Testis (tissue), 3 donors: ENCODE data around the gene GPD2. TPM values are rescaled to one million over a fixed set of nuclear protein-coding genes. Genes with fewer than 3 reads are reported as not detected.

Experiments
- DNase-seq: peaks from one replicate; pipeline ENCODE4 v3.0.0-alpha.2; 2019
- H3K27ac ChIP-seq, 2 donors: fragments of 200-600 bp; sonication (generic); one replicate each; pipeline ENCODE4 v1.5.1; 2019
- H3K27me3 ChIP-seq: fragments of 200-600 bp; sonication (generic); one replicate; pipeline ENCODE4 v1.5.1; 2019
- H3K36me3 ChIP-seq: fragments of 200-600 bp; sonication (generic); one replicate; pipeline ENCODE4 v1.5.1; 2017; ENCODE audit warnings: low read depth; ENCODE audit errors: missing control alignments
- H3K4me1 ChIP-seq: fragments of 200-600 bp; sonication (generic); one replicate; pipeline ENCODE4 v1.5.1; 2019
- H3K4me3 ChIP-seq, 2 donors: fragments of 200-600 bp; sonication (generic); one replicate each; pipeline ENCODE4 v1.5.1; 2017 to 2019
- H3K9me3 ChIP-seq: fragments of 200-600 bp; sonication (generic); one replicate; pipeline ENCODE4 v1.5.1; 2017
- CTCF ChIP-seq, 3 experiments: fragments of 450-650 bp in 2 of 3; fragments of 200-600 bp in 1 of 3; sonication (generic) in 1 of 3; IDR thresholded peaks; one replicate each; pipeline ENCODE4 v1.5.1; 2016 to 2019; ENCODE audit warnings: antibody characterized with exemption in 3 of 3, mild to moderate bottlenecking in 2 of 3, moderate library complexity in 1 of 3
- POLR2A ChIP-seq: fragments of 450-650 bp; IDR thresholded peaks from one replicate; pipeline ENCODE4 v1.6.1; 2017; ENCODE audit warnings: antibody characterized with exemption, mild to moderate bottlenecking, moderate library complexity
- WGBS, 2 donors: methylation state at CpG; one replicate each; pipeline ENCODE4 v1.1.5; 2018; 5-methylcytosine and 5-hydroxymethylcytosine counted together
- intact Hi-C: fragments of 100-400 bp; cut with DNase I; formaldehyde crosslinking; loops from one replicate; pipeline ENCODE4 v1.15.1; 2023; ENCODE audit warnings: low total_unique reads
- polyA plus RNA-seq: library from polyadenylated mRNA; stranded (reverse); fragments of 350-450 nt; fragmentation: Illumina TruSeq; extraction: RNeasy Lipid Tissue Mini Kit (QIAGEN cat#74804); gene quantifications from one replicate; pipeline ENCODE4 v1.2.3, GENCODE V29; 2014; ENCODE audit warnings: low read depth, low replicate concordance; ENCODE audit not compliant: insufficient read depth
- total RNA-seq, 2 donors: library from RNA; depleted of rRNA; stranded (reverse); fragments of >200 nt; gene quantifications; one replicate each; pipeline ENCODE4 v1.2.3, GENCODE V29; 2016

The GPD2 gene
- total and polyA plus RNA-seq, 3 donors from 2014 or later: 24.2 to 33.4 (median 25.8) TPM

- Histone ChIP-seq H3K9me3 (no peaks in the 10 kb centered on the region), H3K4me1 (no peaks in the 10 kb centered on the region), H3K27me3 (no peaks in the 10 kb centered on the region), H3K36me3 (no peaks in the 10 kb centered on the region), H3K4me3 (no peak overlapping the region), H3K27ac (no peak overlapping the region)
- DNase-seq: no peak
- intact Hi-C loops: no loop called here
- TF ChIP-seq CTCF (IDR thresholded peaks at IDR 0.05): no peak
- TF ChIP-seq POLR2A: no peak
Observed at GRCh38 chr2:156574112-156574511, 137.9 kb downstream of the GPD2 start.

- Histone ChIP-seq H3K36me3 (no peaks in the 10 kb centered on the region), H3K4me1 (no peaks in the 10 kb centered on the region), H3K27me3 (no peaks in the 10 kb centered on the region), H3K9me3 (no peaks in the 10 kb centered on the region), H3K4me3 (no peak overlapping the region), H3K27ac (no peak overlapping the region)
- no peak for TF ChIP-seq POLR2A
- no peak for TF ChIP-seq CTCF (IDR thresholded peaks at IDR 0.05)
- intact Hi-C loops: no loop called here
- 61 to 95% methylated on average over 3 of the region's 3 CpGs for WGBS, 2 donors
- DNase-seq: no peak
Observed at GRCh38 chr2:156576005-156576404, 139.8 kb downstream of the GPD2 start.

- Histone ChIP-seq H3K36me3 (no peaks in the 10 kb centered on the region), H3K27ac (no peak overlapping the region), H3K4me3 (no peak overlapping the region), H3K9me3 (no peaks in the 10 kb centered on the region), H3K4me1 (no peaks in the 10 kb centered on the region), H3K27me3 (no peaks in the 10 kb centered on the region)
- TF ChIP-seq POLR2A: no peak
- no peak for TF ChIP-seq CTCF (IDR thresholded peaks at IDR 0.05)
- intact Hi-C loops: no loop called here
- DNase-seq: no peak
Observed at GRCh38 chr2:156580501-156580900, 144.3 kb downstream of the GPD2 start.

- H3K4me1 ChIP-seq: no peaks in the 10 kb centered on the region
- H3K36me3 ChIP-seq: no peaks in the 10 kb centered on the region
- WGBS, 2 donors: 95 to 98% methylated on average over 2 of the region's 2 CpGs
- H3K27me3 ChIP-seq: no peaks in the 10 kb centered on the region
- no peak for TF ChIP-seq CTCF (IDR thresholded peaks at IDR 0.05)
- no peak overlapping the region for H3K4me3 ChIP-seq
- H3K27ac ChIP-seq: no peak overlapping the region
- H3K9me3 ChIP-seq: no peaks in the 10 kb centered on the region
- DNase-seq: no peak
- intact Hi-C loops: no loop called here
Observed at GRCh38 chr2:156581280-156581679, 145.1 kb downstream of the GPD2 start.

GRCh38 chr2:156585457-156585856 is 149.3 kb downstream of the GPD2 start:
- no peaks in the 10 kb centered on the region for H3K4me1 ChIP-seq
- H3K4me3 ChIP-seq: no peak overlapping the region
- no peaks in the 10 kb centered on the region for H3K9me3 ChIP-seq
- DNase-seq: no peak
- no peaks in the 10 kb centered on the region for H3K27me3 ChIP-seq
- TF ChIP-seq POLR2A (no peak), CTCF (IDR thresholded peaks at IDR 0.05) (no peak)
- H3K36me3 ChIP-seq: no peaks in the 10 kb centered on the region
- 95% methylated on average over 1 of the region's 1 CpG for WGBS, 2 donors
- H3K27ac ChIP-seq: no peak overlapping the region
- intact Hi-C loops: no loop called here
